GM12878 (cell line): ENCODE measurements around the gene CRYAA.

Source experiments
- CHD1 ChIP-seq: IDR thresholded peaks from 2 replicates; pipeline ENCODE4 v1.6.1; 2012; ENCODE audit warnings: low read depth, low read length, improper control_type of control experiment
- CTCF ChIP-seq, 3 experiments: IDR thresholded peaks in 2 of 3; conservative IDR thresholded peaks in 1 of 3; 2 replicates each; pipeline ENCODE4 v1.5.1; 2011; ENCODE audit warnings: low read depth in 3 of 3, low read length in 3 of 3, mild to moderate bottlenecking in 3 of 3, control low read depth in 2 of 3, moderate library complexity in 2 of 3, inconsistent platforms in 1 of 3, mixed read lengths in 1 of 3; ENCODE audit not compliant: control insufficient read depth in 2 of 3, insufficient read depth in 1 of 3; ENCODE audit errors: extremely low read depth in 1 of 3
- HDAC6 ChIP-seq: fragments of 200-600 bp; sonication (generic); IDR thresholded peaks from one replicate; pipeline ENCODE4 v1.8.0; 2017; ENCODE audit warnings: antibody characterized with exemption; ENCODE audit not compliant: unreplicated experiment
- POLR2AphosphoS5 ChIP-seq: IDR thresholded peaks from 2 replicates; pipeline ENCODE4 v1.6.1; 2011; ENCODE audit warnings: mild to moderate bottlenecking, low read length, inconsistent platforms
- SP1 ChIP-seq: IDR thresholded peaks from one replicate; pipeline ENCODE4 v1.6.1; 2011; ENCODE audit warnings: low read depth, low read length
- SUPT20H ChIP-seq: IDR thresholded peaks from 2 replicates; pipeline ENCODE4 v1.6.1; 2011; ENCODE audit warnings: low read depth, mild to moderate bottlenecking, low read length, moderate library complexity, borderline replicate concordance; ENCODE audit not compliant: control insufficient read depth
- SUZ12 ChIP-seq: fragments of 200-600 bp; sonication (generic); IDR thresholded peaks from one replicate; pipeline ENCODE4 v1.6.1; 2018; ENCODE audit warnings: antibody characterized with exemption, mild to moderate bottlenecking; ENCODE audit not compliant: unreplicated experiment
- TF ChIP-seq, protein P1 (sequence below): IDR thresholded peaks from 2 replicates; pipeline ENCODE4 v1.6.1; 2012; ENCODE audit warnings: low read depth, low read length, improper control_type of control experiment

DNA sequence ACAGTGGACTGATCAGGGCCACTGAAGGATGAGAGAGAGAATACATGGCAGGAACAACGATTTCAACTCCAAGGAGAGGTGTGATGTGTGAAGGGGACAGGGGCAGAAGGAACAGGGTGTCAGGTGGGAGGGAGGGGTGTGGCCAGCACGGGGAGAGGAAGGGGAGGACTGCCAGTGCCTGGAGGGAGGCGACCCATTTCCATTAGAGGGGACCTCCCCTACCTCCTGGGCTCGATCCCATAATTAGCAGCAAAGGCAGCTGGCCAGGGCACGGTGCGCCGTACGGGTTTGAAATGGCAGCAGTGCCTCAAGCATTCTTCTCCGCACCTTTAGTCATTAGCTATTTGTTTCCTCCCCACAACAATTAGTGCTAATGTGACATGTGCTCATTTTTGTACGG lies 22.7 kb downstream of the CRYAA start:
- TF ChIP-seq CTCF (IDR thresholded peaks at IDR 0.05 in 2 of 3, conservative IDR thresholded peaks at IDR 0.05 in 1 of 3; ENCODE audit: control insufficient read depth in 2 of 3, extremely low read depth in 1 of 3, insufficient read depth in 1 of 3, low read depth in 3 of 3, low read length in 3 of 3) (no peak), SUZ12 (no peak), HDAC6 (no peak), POLR2AphosphoS5 (no peak), SUPT20H (no peak), CHD1 (no peak), SP1 (no peak)
- TF ChIP-seq, protein P1, sequence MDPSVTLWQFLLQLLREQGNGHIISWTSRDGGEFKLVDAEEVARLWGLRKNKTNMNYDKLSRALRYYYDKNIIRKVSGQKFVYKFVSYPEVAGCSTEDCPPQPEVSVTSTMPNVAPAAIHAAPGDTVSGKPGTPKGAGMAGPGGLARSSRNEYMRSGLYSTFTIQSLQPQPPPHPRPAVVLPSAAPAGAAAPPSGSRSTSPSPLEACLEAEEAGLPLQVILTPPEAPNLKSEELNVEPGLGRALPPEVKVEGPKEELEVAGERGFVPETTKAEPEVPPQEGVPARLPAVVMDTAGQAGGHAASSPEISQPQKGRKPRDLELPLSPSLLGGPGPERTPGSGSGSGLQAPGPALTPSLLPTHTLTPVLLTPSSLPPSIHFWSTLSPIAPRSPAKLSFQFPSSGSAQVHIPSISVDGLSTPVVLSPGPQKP: no peak
